ENCODE measurements around the gene RARB.

Gene RARB

DNA sequence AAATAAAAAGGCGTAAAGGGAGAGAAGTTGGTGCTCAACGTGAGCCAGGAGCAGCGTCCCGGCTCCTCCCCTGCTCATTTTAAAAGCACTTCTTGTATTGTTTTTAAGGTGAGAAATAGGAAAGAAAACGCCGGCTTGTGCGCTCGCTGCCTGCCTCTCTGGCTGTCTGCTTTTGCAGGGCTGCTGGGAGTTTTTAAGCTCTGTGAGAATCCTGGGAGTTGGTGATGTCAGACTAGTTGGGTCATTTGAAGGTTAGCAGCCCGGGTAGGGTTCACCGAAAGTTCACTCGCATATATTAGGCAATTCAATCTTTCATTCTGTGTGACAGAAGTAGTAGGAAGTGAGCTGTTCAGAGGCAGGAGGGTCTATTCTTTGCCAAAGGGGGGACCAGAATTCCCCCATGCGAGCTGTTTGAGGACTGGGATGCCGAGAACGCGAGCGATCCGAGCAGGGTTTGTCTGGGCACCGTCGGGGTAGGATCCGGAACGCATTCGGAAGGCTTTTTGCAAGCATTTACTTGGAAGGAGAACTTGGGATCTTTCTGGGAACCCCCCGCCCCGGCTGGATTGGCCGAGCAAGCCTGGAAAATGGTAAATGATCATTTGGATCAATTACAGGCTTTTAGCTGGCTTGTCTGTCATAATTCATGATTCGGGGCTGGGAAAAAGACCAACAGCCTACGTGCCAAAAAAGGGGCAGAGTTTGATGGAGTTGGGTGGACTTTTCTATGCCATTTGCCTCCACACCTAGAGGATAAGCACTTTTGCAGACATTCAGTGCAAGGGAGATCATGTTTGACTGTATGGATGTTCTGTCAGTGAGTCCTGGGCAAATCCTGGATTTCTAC is at the start of gene RARB:
RARB (plus strand) TSS at position 322 of the 847 bp plus-strand sequence; CDS start at position 791, 469 bp downstream.
- no peak for DNase-seq

DNA sequence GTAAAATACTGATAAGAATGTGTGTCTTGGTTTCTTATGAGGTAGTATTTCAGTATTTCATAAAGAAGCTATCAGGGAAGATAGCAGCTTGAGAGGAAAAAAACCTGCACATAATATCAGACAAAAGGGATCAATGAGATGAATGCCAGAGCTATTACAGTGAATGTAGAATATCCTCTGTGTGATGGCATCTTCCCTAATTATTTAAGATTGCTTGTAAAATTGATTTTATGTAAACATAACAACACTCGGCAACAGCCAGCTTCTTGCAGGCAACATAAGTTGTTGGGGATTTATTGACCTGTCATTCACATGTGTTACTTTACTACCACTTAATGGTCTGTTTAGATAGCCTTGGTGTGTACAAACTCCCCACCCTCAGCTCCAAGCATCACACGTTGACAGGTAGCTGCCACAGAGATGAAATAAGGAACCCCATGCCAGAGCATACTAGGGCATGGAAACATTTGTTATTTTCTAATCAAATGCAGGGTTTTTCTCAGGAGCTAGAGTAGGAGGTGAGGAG is 49.2 kb upstream of the RARB start:
- no peak for DNase-seq

DNA sequence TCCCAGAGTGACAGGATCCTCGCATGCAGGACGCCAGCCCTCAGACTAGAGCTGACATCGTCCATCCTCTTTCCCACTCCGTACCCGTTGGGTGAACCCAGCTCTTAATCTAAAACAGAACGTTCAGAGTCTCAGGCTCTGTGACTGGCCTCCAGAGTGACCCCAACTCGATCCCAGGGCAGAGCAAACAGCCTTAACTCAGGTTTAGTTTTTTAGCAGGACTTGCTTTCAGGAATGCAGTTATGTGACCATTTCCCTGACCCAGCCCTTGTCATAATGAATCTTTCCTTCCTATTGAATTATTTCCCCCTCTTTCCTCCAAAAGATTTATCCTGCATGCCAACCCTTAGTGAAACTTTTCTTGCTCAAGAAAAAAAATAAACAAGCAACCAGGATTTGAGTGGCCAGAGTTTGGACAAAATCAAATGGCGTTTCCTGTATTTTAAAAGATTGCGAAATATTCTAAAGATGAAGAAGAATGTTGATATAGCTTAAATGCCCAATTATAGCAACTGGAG is 47.8 kb upstream of the RARB start:
- no peak for DNase-seq

DNA sequence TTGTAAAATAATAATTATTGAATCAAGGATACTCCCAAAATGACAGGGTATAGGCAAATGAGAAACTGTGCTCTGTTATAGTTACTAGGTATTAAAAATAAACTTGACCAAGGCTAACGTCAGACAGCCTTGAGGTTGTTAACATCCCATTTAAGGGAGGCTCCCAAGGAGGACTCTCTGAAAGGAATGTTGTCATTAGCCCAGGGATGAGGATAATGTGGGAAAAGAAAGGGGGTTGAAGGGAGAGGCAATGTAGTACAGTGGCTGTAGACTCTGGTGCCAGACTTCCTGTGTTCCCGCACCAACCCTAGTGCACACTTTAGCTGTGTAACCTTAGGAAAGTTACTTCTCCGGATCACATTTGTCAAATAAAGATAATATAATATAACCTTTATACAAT is 47.0 kb upstream of the RARB start:
- DNase-seq: no peak

DNA sequence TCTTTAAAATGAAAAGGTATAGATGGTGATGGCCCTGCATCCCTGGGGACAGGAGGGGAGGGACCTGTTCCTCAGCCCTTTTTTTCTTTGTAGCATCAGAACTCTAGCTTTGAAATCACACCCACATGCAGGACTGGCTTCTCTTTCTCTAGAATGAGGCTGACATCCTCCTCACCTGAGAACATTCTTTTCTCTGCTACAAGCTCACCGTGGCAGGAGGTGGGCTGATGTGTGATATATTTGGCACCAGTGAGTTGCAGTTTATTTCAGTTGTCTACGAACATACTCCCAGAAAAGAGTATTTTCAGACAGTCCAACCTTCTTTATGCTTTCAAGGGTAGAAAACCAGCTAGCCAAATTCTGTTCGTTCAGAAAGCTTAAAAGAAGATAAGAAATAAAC is 43.6 kb upstream of the RARB start:
- DNase-seq: no peak

DNA sequence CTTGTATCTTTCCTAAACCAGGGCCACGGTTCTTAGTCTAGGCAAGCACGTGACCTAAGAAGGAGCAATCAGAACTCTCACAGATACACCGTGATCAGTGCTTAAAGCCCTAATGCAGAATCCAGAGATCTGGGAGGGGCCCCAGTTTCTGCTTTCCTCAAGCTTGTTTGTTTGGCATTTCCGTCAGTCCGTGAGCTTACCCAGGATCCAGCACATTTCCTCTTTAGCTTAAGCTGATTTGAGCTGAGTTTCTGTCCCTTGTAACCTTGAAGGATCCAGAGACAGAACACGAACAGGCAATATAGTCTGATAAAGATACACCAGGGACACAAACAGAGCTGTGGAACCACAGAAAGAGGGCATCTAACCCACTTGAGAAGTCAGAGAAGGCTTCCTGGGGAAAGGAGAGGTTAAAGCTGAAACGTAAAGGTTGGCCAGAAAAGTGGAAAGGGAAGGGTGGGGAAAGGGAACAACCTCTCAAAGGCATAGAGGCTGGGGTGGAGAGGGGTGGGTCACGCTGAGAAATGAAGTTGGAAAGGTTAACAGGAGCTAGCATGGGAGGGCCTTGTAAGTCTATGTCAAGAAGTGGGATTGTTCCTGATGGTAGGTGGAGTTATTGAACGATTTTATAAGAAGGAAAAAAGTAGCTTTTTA is 42.1 kb upstream of the RARB start:
- DNase-seq: no peak

DNA sequence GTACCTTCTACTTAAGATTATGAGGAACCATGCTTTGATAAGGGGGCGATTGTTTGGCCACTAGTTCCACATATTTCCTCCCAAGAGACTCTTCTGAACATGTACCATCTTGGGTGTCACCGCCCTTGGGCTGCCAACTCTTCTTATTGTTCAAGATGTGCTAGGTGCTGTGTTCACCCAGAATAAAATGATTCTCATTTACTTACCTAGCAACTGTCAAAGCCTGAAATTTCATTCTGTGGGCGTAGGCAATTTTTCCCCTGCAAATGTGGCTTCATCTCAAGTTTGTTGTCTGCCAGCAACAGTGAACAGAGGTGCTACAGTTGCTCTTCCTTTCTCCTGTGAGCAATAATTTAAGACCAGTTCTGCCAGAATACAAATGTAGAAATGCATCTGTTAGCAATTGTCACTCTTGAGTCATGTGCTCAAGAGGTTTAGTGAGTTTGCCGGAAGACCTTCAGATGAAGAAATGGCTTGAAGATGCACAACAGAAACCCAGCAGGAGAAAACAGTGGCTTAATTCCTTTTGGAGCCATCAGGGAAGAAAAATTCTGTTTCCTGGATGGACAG is 41.3 kb upstream of the RARB start:
- DNase-seq: no peak

DNA sequence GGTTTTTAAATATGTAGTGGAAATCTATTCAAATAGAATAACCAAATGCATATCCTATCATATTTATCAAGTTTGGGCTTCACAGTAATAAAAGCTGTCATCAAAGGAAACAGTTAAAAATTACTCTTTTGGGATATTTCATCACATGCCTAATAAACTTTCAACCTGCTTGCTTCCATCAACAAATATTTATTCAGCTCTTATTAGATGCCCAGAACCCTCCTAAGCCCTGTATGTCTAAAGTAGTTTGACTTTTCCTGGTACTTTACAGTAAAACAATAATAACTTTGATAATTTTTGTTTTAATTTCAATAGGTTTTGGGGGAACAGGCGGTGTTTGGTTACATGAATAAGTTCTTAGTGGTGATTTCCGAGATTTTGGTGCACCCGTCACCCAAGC is 37.5 kb upstream of the RARB start:
- no peak for DNase-seq

DNA sequence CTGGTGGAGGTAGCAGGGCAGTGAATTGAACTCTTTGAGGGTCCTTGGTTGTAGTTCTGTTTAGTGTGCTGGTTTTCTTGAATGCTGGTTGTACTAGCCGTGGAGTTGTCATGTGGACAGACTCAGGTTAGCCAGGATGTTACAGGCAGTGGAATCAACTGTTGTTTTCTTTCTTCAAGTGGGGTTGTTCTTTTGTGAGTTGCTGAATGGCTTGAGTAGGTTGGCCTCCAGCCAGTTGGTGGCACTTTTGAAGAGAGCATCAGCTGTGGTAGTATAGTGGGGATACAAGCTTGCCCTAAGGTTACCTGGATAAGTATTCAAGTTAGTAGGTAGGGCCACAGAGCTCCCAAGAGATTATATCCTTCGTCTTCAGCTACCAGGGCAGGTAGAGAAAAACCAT is 31.8 kb upstream of the RARB start:
- DNase-seq: no peak

DNA sequence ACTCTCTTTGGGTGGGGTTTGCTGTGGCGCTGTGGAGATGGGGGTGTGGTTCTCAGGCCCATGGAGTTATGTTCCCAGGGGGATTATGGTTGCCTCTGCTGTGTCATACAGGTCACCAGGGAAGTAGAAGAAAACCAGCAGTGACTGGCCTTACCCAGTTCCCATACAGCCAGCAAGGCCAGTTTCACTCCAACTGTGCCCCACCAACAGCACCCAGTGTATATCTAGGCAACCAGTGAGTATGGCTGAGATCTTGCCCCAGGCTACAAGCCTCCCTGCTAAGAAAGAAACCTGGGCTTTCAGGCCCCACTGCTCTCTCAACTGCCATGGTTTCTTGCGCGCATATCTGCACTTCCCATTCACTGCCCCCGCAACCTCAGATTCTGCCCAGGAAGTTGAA is 31.4 kb upstream of the RARB start:
- DNase-seq: no peak

DNA sequence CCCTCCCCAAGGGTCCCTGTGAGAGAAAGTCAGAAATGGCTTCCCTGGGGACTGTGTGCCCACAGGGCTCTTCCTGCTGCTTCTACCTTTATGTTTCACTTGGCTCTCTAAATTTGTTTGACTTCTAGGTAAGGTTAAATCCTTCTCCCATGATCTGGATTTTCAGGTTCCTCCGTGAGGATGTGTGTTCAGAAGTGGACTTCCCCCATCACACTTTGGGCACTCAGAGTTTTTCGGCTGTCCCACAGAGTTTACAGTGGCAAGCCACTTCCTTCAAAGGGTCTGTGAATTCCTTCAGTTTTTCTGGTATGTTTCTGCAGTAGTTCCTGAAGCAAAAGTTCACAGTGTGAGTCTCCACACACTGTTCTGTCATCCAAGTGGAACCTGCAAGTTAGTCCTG is 30.9 kb upstream of the RARB start:
- DNase-seq: no peak

DNA sequence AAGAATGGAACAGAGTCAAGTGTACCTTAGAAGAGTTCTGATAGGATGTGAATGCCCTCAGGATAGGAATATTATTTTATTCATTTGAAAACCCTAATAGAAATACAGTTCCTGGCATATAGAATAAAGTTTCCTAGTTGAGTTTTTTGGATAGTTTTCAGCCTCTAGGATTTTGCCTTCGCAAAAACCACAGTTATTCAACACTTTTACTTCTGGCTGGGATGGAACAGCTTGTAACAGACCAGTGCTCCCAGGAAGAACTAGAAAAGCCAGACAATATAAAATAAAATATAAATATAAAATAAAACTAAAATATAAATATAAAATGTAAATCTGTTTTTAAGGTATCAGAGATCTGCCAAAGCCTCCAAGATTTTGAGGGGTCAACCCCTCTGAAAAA is 27.5 kb upstream of the RARB start:
- DNase-seq: no peak

DNA sequence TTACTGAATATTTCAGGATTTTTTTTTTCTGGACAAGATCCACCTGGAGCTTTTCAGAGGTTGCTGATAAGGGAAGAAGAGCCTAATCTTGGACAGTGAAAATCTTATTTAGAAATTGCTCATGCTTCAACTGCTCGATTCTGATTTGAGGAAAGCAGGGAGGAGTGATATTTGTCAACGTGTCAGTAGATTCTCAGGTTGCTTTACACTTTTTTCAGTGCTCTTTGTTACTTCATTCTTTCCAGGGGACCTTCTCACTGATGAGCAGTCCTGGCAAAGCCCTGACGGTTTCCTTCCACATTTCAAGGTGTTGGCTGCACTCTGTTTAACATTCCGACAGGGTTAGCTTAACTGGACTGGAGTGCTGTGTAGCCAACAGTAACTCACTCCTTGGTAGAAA is 24.1 kb upstream of the RARB start:
- DNase-seq: no peak

DNA sequence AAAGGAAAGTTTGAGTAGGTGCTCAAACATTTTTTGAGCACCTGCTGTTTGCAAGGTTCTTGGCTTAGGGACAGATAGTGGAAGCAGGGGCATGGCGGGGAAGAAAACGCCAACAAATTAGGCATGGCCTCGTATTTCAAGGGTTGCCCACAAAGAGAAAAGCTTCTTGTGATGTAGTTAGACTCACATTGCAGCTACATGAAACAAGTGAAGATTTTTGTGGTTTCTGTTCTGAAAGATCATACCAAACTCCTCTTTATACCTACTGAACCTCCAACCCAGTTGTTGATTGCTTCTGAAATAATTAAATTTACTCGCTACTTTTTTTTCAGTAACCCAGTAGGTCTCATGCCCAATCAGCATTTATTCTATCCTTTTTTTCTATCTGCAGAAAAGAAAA is 23.5 kb upstream of the RARB start:
- no peak for DNase-seq

DNA sequence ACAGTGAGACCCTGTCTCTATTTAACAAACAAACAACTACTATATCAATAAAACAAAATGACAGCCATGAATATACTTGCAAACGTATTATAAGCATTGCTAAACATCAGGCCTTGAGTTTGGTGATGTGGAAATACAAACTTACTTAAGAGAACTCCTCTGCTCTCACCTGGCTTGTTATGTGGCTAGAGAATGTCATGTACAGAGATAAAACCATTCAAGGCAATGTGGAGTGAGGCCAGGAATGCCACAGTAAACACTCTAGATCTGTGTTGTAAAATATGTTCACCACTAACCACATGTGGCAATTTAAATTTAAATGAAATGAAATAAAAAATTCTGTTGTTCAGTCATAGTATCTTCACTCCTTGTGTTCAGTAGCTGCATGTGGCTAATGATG is 22.7 kb upstream of the RARB start:
- no peak for DNase-seq

DNA sequence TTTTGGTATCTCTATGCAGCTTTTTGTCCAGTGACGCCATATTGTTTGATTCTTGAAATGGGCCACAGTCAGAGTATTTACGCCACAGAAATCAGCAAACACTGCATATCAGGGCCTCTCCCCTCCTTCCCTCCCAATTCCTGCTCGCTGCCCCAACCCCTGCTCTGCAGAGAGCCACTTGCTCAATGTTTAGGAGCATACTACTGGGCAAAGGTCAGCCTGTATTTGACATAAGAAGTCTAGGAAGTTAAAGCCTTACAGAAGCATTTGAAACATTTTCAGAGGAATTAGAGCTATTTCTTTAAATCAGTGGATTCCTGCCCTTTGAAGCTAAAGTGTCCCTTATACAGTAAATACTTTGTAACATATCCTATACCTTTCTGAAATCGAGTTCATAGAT is 17.4 kb upstream of the RARB start:
- no peak for DNase-seq

DNA sequence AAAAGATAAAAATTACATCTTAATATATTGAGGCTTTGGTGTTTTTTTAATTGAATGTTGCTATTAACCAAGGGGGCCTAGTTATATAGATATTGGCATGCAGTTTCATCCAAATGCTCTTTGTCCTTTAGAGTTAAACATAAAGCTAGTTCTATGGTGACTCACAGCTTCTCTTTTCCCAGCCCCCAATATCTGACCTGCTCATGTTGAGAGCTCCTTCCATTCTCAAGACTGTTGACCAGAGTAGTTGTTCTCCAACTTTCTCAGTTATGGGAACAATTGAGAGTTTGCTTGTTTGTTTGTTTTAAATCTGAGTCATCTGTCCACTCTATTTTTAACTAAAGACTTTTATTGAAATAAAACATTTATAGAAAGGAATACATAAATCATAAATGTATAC is 15.8 kb upstream of the RARB start:
- no peak for DNase-seq

DNA sequence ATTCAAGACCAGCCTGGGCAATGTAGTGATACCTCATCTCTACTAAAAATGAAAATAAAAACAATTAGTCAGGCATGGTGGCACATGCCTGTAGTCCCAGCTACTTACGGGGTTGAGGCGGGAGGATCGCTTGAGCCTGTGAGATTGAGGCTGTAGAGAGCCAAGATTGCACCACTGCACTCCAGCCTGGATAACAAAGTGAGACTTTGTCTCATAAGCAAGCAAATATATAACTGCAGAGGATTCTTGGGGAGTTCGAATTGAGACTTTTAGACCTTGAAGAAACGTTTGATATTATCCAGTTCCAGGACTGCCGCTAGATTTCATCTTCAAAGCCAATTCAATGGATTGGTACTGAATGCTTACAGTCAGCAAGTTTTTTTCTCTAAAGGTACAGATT is 11.9 kb upstream of the RARB start:
- no peak for DNase-seq

DNA sequence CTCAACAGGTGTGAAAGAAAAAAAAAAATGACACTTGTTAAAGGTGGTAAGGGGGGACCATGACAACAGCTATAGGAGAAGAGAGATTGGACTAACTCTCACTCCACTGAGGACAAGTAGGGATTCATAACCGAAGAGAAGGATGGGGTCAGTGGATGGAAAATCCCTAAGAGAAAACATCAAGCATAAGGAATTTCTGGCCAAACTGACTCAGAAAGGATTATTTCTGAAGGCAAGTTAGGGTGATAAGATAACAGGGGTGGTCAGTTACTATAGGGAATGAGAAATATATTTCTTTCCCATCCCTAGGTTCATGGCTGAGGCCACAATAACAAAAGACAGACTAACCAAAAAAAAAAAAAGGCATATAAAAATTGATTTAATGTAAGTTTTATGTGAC is 9.5 kb upstream of the RARB start:
- no peak for DNase-seq

DNA sequence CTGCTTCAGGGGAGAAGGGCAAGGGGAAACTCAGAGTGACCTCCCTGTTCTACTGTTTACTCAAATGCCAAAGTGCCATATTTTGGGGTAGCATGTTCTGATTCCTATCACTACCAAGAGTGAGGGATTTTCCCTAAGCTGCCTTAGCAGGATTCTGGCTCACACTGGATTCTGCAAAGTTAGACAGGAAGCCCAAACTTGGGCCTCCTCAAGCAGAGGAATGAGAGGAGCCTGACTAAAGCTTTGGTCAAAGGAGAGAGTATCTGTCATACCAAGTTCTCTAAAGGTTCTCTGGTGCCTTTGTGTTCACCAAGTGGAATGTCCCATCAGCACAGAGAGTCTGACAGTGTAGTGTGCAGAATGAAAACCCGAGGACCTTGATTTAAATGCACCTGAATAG is 8.8 kb upstream of the RARB start:
- DNase-seq: no peak

DNA sequence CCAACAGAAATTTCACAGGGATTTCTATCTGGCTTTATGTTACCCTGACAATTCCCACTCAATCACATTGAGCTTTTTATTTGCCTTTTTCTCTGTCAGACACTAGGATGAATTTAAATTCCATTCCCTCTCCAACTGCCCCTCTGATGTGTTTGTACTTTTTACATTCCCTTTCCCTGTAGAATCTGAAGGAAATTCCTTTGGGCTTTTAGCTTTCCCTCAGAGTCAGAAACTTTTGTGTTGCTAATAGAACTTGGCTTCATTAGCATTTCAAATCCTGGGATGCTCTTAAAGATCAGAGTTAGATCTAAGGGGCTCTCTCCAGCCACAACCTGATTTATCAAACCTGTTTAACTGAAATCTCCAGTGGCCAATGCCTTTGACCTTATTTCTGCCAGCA is 7.9 kb upstream of the RARB start:
- DNase-seq: no peak

DNA sequence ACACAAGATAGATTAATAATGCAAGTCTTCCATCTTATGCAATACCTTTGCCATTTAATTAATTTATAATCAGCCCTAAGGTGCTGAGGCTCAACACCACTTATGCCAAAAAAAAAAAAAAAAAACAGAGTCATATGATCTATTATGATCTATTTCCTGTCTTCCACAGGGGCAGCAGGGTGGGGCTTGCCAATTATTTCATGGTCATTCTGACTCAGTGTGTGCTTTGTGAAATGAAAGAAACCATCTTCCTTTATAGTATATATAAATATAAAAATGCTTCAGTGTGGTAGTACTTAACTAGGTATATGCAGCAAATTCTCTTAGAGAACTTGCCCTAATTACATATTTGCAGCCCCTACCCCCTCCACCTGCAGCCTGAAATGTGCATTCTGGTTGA is 7.2 kb upstream of the RARB start:
- no peak for DNase-seq

DNA sequence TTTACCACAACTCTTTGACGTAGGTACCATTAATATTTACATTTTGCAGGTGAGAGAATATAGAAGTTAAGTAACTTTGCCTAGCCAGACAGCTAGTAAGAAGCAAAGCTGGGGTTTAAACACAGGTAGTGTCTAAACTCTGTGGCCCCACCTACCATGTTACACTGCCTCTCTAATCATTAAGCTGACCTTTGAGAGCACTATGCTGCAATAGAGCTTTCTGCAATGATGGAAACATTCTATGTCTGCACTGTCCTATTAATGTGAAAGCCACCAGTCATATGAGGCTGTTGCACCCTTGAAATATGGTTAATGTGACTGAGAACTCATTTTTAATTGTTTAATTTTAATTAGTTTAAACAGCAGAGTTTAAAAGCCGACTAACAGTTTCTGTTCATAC is 6.3 kb upstream of the RARB start:
- DNase-seq: no peak

Data from activated T-cell treated with anti-CD3 and anti-CD28 coated beads, Interleukin-2, amount 50 U/mL, for 1 hour (primary cell).